Nephron progenitor cell (in vitro differentiated cells): ENCODE results near the gene ANKFN1.
"Not testable (repeated sequence)": the region's sequence is repeated elsewhere in the genome, so short reads cannot be mapped to it uniquely, and the experiment has no call there.

Source experiments
- DNase-seq: peaks from one replicate; pipeline ENCODE4 v3.0.0; 2021
- H3K27ac Mint-ChIP-seq: 2 replicates; pipeline ENCODE4 v1.8.0; 2021; ENCODE audit warnings: mild to moderate bottlenecking, moderate library complexity, mixed read lengths
- H3K27me3 Mint-ChIP-seq: 2 replicates; pipeline ENCODE4 v1.8.0; 2021; ENCODE audit warnings: mild to moderate bottlenecking, low read depth, mixed read lengths; ENCODE audit not compliant: poor library complexity
- H3K36me3 Mint-ChIP-seq: 2 replicates; pipeline ENCODE4 v1.8.0; 2021; ENCODE audit warnings: low read depth, mixed read lengths
- H3K4me1 Mint-ChIP-seq: 2 replicates; pipeline ENCODE4 v1.8.0; 2021; ENCODE audit warnings: mixed read lengths
- H3K4me3 Mint-ChIP-seq: 2 replicates; pipeline ENCODE4 v1.8.0; 2021; ENCODE audit warnings: mild to moderate bottlenecking, moderate library complexity, mixed read lengths
- H3K9me3 Mint-ChIP-seq: 2 replicates; pipeline ENCODE4 v1.8.0; 2021; ENCODE audit warnings: mild to moderate bottlenecking, moderate library complexity, mixed read lengths
- CTCF ChIP-seq: fragments of 200-600 bp; sonication (generic); IDR thresholded peaks from 2 replicates; pipeline ENCODE4 v1.5.0; 2021; ENCODE audit warnings: antibody characterized with exemption

Gene ANKFN1

DNA sequence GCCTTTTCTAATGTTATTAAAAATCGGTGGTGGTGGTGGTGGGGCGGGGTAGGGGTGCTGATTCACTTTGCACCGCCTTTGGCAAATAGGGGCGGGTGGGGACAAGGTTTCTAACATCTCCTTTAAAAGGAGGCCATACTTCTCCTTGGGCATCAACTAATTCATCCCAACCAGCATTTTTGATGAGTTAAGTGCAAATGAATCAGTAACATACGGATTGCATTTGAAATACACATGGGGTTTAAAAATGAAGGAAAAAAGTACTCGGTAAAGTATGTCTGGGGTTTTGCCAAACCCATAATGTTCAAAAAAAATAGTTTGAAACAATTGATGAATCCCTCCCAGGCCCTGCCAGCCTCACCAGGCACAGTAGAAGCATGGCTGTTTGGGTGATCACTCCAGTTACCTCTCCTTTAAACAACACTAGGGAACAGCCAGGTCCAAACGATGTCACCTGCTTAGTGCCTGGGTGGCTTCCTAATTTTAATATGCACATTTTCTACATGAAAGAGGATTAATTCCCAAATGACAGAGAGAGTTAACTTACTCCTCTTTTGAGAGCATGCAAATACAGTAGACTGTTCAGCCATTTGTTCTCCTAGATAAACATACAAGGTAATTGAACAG lies 107.2 kb downstream of the ANKFN1 start:
- Mint-ChIP-seq H3K27me3 (peaks cover 16% of the 10 kb centered on the region), H3K36me3 (no peaks in the 10 kb centered on the region), H3K4me3 (no peak overlapping the region), H3K9me3 (no peaks in the 10 kb centered on the region), H3K4me1 (no peaks in the 10 kb centered on the region), H3K27ac (no peak overlapping the region)
- no peak for TF ChIP-seq CTCF
- no peak for DNase-seq

GRCh38 chr17:56262803-56263202 lies 109.5 kb downstream of the ANKFN1 start:
- no peaks in the 10 kb centered on the region for H3K36me3 Mint-ChIP-seq
- TF ChIP-seq CTCF, result no peak
- no peak overlapping the region for H3K4me3 Mint-ChIP-seq
- peaks cover 12% of the 10 kb centered on the region for H3K27me3 Mint-ChIP-seq
- H3K4me1 Mint-ChIP-seq, result no peaks in the 10 kb centered on the region
- no peak for DNase-seq
- peaks cover 4% of the 10 kb centered on the region for H3K9me3 Mint-ChIP-seq
- no peak overlapping the region for H3K27ac Mint-ChIP-seq

- H3K4me3 Mint-ChIP-seq, result no peak overlapping the region
- no peaks in the 10 kb centered on the region for H3K4me1 Mint-ChIP-seq
These were observed 116.5 kb downstream of the ANKFN1 start for GRCh38 chr17:56269556-56270389.

DNA sequence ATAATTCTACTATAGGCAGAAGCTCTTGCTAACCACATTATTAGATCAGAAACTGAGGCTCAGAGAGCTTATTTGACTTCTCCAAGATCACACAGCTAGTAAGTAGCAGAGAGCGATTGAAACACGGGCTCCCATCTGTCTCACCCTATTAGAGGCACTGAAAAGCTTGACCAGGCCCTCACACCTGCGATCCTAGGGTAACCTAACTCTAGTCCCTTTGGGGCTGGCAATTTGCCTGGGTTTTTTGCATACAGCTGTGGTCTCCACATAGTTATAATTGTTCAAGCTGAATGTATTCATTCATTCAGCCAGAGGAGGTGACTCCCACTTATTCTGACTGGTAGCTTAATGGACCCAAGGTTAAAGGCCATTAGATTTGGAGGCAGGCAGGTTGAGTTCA lies 121.2 kb downstream of the ANKFN1 start:
- Mint-ChIP-seq H3K36me3 (no peaks in the 10 kb centered on the region), H3K27me3 (no peaks in the 10 kb centered on the region), H3K4me1 (no peaks in the 10 kb centered on the region), H3K9me3 (no peaks in the 10 kb centered on the region), H3K4me3 (no peak overlapping the region), H3K27ac (no peak overlapping the region)
- no peak for TF ChIP-seq CTCF
- no peak for DNase-seq

More at GRCh38 chr17:56269556-56270389, 116.5 kb downstream of the ANKFN1 start:
- Mint-ChIP-seq H3K36me3 (no peaks in the 10 kb centered on the region), H3K27me3 (peaks cover 5% of the 10 kb centered on the region), H3K27ac (peak overlapping the region; percentile 18), H3K9me3 (peaks cover 4% of the 10 kb centered on the region)
- TF ChIP-seq CTCF, result no peak
- no peak for DNase-seq

DNA sequence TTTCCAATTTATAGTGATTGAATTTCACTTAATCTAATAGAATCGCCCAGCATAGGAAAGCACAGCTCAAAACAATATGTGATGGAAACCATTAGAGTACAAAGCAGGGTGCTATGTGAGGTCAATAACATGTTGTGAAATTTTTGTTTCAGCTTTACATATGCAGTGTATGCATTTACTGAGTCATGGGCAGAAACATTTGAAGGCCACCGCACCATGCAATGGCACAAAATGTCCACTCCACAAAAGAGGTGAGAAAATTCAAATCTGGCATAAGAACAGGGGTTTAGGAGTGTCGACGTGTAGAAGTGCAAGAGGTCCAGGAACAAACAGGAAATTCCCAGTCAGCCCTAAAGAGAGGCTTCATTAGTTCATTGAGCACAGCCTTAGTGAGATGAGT lies 131.2 kb downstream of the ANKFN1 start:
- no peaks in the 10 kb centered on the region for H3K27me3 Mint-ChIP-seq
- no peak for TF ChIP-seq CTCF
- H3K27ac Mint-ChIP-seq, result no peak overlapping the region
- no peak for DNase-seq
- no peaks in the 10 kb centered on the region for H3K9me3 Mint-ChIP-seq
- H3K4me1 Mint-ChIP-seq, result no peaks in the 10 kb centered on the region
- no peaks in the 10 kb centered on the region for H3K36me3 Mint-ChIP-seq
- H3K4me3 Mint-ChIP-seq, result no peak overlapping the region

- H3K9me3 Mint-ChIP-seq, H3K36me3 Mint-ChIP-seq, DNase-seq, H3K27ac Mint-ChIP-seq, H3K4me3 Mint-ChIP-seq, H3K4me1 Mint-ChIP-seq, H3K27me3 Mint-ChIP-seq: not testable (repeated sequence)
These were observed 135.5 kb downstream of the ANKFN1 start for GRCh38 chr17:56288786-56289185.
